ENCODE results near the gene ALPL.

ALPL gene

DNA sequence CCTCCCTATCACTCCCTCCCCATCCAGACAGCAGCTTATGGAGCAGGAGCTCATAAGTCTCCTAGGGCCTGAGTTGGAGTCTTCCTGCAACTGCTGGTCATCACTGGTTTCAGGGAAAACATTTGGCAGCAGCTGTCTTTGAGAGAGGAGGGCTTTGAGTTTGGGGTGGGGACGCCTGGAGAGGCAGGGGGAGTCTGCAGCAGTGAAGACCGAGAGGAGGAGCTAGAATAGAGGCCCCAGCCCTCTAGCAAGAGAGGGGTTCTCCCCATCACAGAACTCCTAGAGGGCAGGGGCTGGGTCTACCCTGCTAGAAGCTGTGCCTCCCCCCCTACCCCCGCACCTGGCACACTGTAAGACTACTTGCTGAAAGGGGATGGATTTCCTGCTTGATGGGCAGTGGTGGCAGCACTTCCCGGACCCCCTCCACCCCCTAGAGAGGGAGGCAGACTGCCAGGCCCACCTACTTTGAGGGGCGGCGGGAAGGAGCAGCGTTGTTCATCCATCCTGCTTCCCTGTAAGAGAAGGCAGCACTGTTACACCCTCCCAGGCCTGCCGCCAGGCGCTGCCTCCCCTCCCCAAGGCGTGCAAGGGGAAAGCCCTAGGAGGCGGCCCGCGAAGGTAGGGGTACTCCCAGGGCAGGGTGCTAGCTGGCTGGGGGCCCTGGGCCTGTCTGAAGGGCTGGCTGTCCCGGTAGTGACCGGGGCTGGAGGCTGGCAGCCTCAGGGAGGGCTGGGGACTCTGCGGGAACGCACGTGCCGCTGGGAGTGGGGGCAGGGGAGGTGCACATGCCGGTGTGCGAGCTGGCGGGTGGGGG lies 109.5 kb downstream of the ALPL start:
- DNase-seq (ENCODE audit: low read depth) = no peak

GRCh38 chr1:21619375-21619947 lies 110.2 kb downstream of the ALPL start:
- no peak for DNase-seq (ENCODE audit: low read depth)

DNA sequence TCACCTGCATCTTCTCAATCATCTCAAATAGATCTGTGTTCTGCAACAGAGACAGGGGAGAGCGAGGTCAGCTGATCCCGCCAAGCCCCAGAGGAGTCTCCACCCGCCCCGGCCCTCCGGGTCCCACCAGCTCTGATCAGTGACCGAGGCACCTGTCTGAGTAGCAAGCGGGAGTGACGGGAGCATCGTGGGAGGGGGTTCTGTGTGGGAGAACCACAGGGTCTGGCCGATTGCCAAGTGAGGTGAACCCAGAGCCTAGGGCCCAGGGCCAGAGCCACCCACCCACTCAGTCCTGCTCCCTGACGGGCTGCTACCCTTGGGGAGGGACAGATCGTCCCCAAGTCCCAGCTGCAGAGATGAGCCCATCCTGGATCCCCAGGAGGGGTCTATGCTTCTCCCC lies 110.8 kb downstream of the ALPL start:
- DNase-seq (ENCODE audit: low read depth) = no peak

DNA sequence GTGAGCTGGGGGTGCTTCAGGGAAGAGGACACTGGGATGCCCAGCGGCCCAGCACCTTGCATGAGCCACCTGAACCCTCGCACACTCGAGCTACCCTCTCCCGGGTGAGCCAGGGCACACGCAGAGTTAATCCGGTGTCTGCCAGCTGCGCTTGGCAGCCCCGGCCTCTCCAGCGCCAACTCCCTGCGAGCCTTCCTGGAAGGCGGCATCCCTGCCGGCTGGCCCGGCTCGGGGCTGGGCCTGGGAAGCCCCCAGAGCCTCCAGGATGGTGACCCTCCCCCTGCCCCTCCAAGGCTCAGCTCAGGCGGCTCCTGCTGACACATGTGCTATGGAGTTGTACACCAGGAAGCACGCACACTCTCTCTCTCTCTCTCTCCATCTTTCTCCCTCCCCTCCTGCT lies 111.3 kb downstream of the ALPL start:
- no peak for DNase-seq (ENCODE audit: low read depth)

- no peak for DNase-seq (ENCODE audit: low read depth)
Observed at GRCh38 chr1:21621051-21621450, 111.8 kb downstream of the ALPL start.

- DNase-seq (ENCODE audit: low read depth) = no peak
Observed at GRCh38 chr1:21621761-21622436, 112.7 kb downstream of the ALPL start.

GRCh38 chr1:21622466-21623315 lies 113.5 kb downstream of the ALPL start:
- peak; percentile 32 for DNase-seq (ENCODE audit: low read depth)

- DNase-seq (ENCODE audit: low read depth) = no peak
Observed at GRCh38 chr1:21623410-21623961, 114.3 kb downstream of the ALPL start.

GRCh38 chr1:21624571-21625389 lies 115.6 kb downstream of the ALPL start:
- no peak for DNase-seq (ENCODE audit: low read depth)

GRCh38 chr1:21625390-21626190 lies 116.4 kb downstream of the ALPL start:
- DNase-seq (ENCODE audit: low read depth) = no peak

- no peak for DNase-seq (ENCODE audit: low read depth)
Observed at GRCh38 chr1:21626921-21627339, 117.7 kb downstream of the ALPL start.

Data from stimulated activated CD8-positive, alpha-beta memory T cell treated with anti-CD3 and anti-CD28 coated beads, Interleukin-4, amount 100 ng/mL, for 24 hours (primary cell).